Measurements from ENCODE around the gene LRIG1.

The LRIG1 gene

GRCh38 chr3:66443118-66443803, 57.6 kb downstream of the LRIG1 start:
- peaks cover 47 to 53% of the 10 kb centered on the region in 2 experiments for H3K4me1 ChIP-seq (ENCODE audit: control insufficient read depth in 1 of 2, insufficient read depth in 1 of 2, low read depth in 1 of 2, low read length in 1 of 2)
- TF ChIP-seq CTCF (IDR thresholded peaks at IDR 0.05) = no peak
- peak overlapping the region; percentile 66 for H3K27ac ChIP-seq
- H3K27me3 ChIP-seq = no peaks in the 10 kb centered on the region
- H3K36me3 ChIP-seq = no peaks in the 10 kb centered on the region
- H3K9me3 ChIP-seq = no peaks in the 10 kb centered on the region
- H3K4me3 ChIP-seq (ENCODE audit: low read depth in 1 of 2, low read length in 1 of 2) = peak overlapping the region in 1 of 2 experiments; percentile 17

GRCh38 chr3:66442254-66443117, 58.3 kb downstream of the LRIG1 start:
- Histone ChIP-seq H3K36me3 (no peaks in the 10 kb centered on the region), H3K27me3 (no peaks in the 10 kb centered on the region), H3K4me1 (ENCODE audit: control insufficient read depth in 1 of 2, insufficient read depth in 1 of 2, low read depth in 1 of 2, low read length in 1 of 2) (peaks cover 44 to 48% of the 10 kb centered on the region in 2 experiments), H3K9me3 (no peaks in the 10 kb centered on the region), H3K4me3 (ENCODE audit: low read depth in 1 of 2, low read length in 1 of 2) (peak overlapping the region in 1 of 2 experiments; percentile 17), H3K27ac (peak overlapping the region; percentile 66)
- TF ChIP-seq CTCF (IDR thresholded peaks at IDR 0.05) = no peak

- Histone ChIP-seq H3K4me3 (ENCODE audit: low read depth in 1 of 2, low read length in 1 of 2) (no peak overlapping the region), H3K4me1 (ENCODE audit: control insufficient read depth in 1 of 2, insufficient read depth in 1 of 2, low read depth in 1 of 2, low read length in 1 of 2) (peaks cover 44 to 48% of the 10 kb centered on the region in 2 experiments), H3K9me3 (no peaks in the 10 kb centered on the region), H3K27ac (peak overlapping the region; percentile 66), H3K27me3 (no peaks in the 10 kb centered on the region), H3K36me3 (no peaks in the 10 kb centered on the region)
- no peak for TF ChIP-seq CTCF (IDR thresholded peaks at IDR 0.05)
Measured at GRCh38 chr3:66441692-66442091, 59.1 kb downstream of the LRIG1 start.

GRCh38 chr3:66441129-66441528, 59.7 kb downstream of the LRIG1 start:
- no peaks in the 10 kb centered on the region for H3K9me3 ChIP-seq
- H3K4me3 ChIP-seq (ENCODE audit: low read depth in 1 of 2, low read length in 1 of 2) = no peak overlapping the region
- no peaks in the 10 kb centered on the region for H3K27me3 ChIP-seq
- peaks cover 44 to 48% of the 10 kb centered on the region in 2 experiments for H3K4me1 ChIP-seq (ENCODE audit: control insufficient read depth in 1 of 2, insufficient read depth in 1 of 2, low read depth in 1 of 2, low read length in 1 of 2)
- peak overlapping the region; percentile 66 for H3K27ac ChIP-seq
- no peak for TF ChIP-seq CTCF (IDR thresholded peaks at IDR 0.05)
- no peaks in the 10 kb centered on the region for H3K36me3 ChIP-seq

GRCh38 chr3:66439666-66440344, 61.0 kb downstream of the LRIG1 start:
- Histone ChIP-seq H3K4me1 (ENCODE audit: control insufficient read depth in 1 of 2, insufficient read depth in 1 of 2, low read depth in 1 of 2, low read length in 1 of 2) (peaks cover 44 to 48% of the 10 kb centered on the region in 2 experiments), H3K4me3 (ENCODE audit: low read depth in 1 of 2, low read length in 1 of 2) (peak overlapping the region in 1 of 2 experiments; percentile 30), H3K36me3 (no peaks in the 10 kb centered on the region), H3K9me3 (no peaks in the 10 kb centered on the region), H3K27me3 (no peaks in the 10 kb centered on the region), H3K27ac (peak overlapping the region; percentile 66)
- no peak for TF ChIP-seq CTCF (IDR thresholded peaks at IDR 0.05)

Data from neutrophil (primary cell).